HCT116 (cell line): ENCODE measurements around the gene ZNF524. TPM values are rescaled to one million over a fixed set of nuclear protein-coding genes. Genes with fewer than 3 reads are reported as not detected.

Experiments used
- MAX ChIP-seq: IDR thresholded peaks from 2 replicates; pipeline ENCODE4 v1.6.1; 2012
- POLR2AphosphoS5 ChIP-seq: IDR thresholded peaks from 2 replicates; pipeline ENCODE4 v1.6.1; 2011; ENCODE audit warnings: mild to moderate bottlenecking, low read depth, low read length, moderate library complexity
- SIN3A ChIP-seq: IDR thresholded peaks from 2 replicates; pipeline ENCODE4 v1.6.1; 2012; ENCODE audit warnings: low read depth
- SP1 ChIP-seq: IDR thresholded peaks from 2 replicates; pipeline ENCODE4 v1.6.1; 2012; ENCODE audit warnings: low read depth
- SRF ChIP-seq: IDR thresholded peaks from 2 replicates; pipeline ENCODE4 v1.6.1; 2012; ENCODE audit warnings: low read depth
- TCF7L2 ChIP-seq: IDR thresholded peaks from 2 replicates; pipeline ENCODE4 v1.7.0; 2011; ENCODE audit warnings: borderline replicate concordance, inconsistent platforms; ENCODE audit not compliant: insufficient read depth, insufficient read length; ENCODE audit errors: extremely low read depth
- total RNA-seq: library from RNA; stranded (reverse); gene quantifications from one replicate; pipeline ENCODE4 v1.2.1, GENCODE V29; 2021; ENCODE audit not compliant: unreplicated experiment

The ZNF524 gene
- total RNA-seq, 1 experiment from 2014 or later, result 17.2 TPM

- TF ChIP-seq SRF (no peak), MAX (no peak), SP1 (no peak), POLR2AphosphoS5 (no peak), SIN3A (no peak), TCF7L2 (no peak)
- TF ChIP-seq, all 23 proteins: peak for 0
Measured at GRCh38 chr19:55652311-55653128, 52.4 kb downstream of the ZNF524 start (continued).

Other genes with a start within 250 kb of the ZNF524 start
- gene COX6B2, start 245.6 kb upstream of the ZNF524 start, total RNA-seq, result 2.4 TPM
- not detected for gene GARIN5B, start 237.0 kb upstream of the ZNF524 start, total RNA-seq
- 2.8 TPM for gene IL11, start 229.8 kb upstream of the ZNF524 start, total RNA-seq
- gene TMEM190, start 223.5 kb upstream of the ZNF524 start, total RNA-seq, result not detected
- gene TMEM238, start 216.0 kb upstream of the ZNF524 start, total RNA-seq, result 21.0 TPM
- gene RPL28, start 214.4 kb upstream of the ZNF524 start, total RNA-seq, result 3,050 TPM
- 515 TPM for gene UBE2S, start 192.5 kb upstream of the ZNF524 start, total RNA-seq
- not detected for gene SHISA7, start 157.0 kb upstream of the ZNF524 start, total RNA-seq
- gene ISOC2, start 138.6 kb upstream of the ZNF524 start, total RNA-seq, result 56.8 TPM
- gene C19orf85, start 135.5 kb upstream of the ZNF524 start, total RNA-seq, result 0.34 TPM
- gene ZNF628, start 123.7 kb upstream of the ZNF524 start, total RNA-seq, result 14.9 TPM
- 55.3 TPM for gene NAT14, start 115.1 kb upstream of the ZNF524 start, total RNA-seq
- gene SSC5D, start 111.9 kb upstream of the ZNF524 start, total RNA-seq, result 1.5 TPM
- 0.30 TPM for gene SBK2, start 63.2 kb upstream of the ZNF524 start, total RNA-seq
- gene SBK3, start 54.7 kb upstream of the ZNF524 start, total RNA-seq, result 1.2 TPM
- gene ZNF579, start 19.4 kb upstream of the ZNF524 start, total RNA-seq, result 24.1 TPM
- 15.3 TPM for gene FIZ1, start 771 bp upstream of the ZNF524 start, total RNA-seq
- gene ZNF865, start 5.4 kb downstream of the ZNF524 start, total RNA-seq, result 16.2 TPM
- gene ZNF784, start 24.3 kb downstream of the ZNF524 start, total RNA-seq, result 5.3 TPM
- gene ZNF580, start 40.7 kb downstream of the ZNF524 start, total RNA-seq, result 36.7 TPM
- 44.4 TPM for gene ZNF581, start 43.4 kb downstream of the ZNF524 start, total RNA-seq
- gene CCDC106, start 47.9 kb downstream of the ZNF524 start, total RNA-seq, result 1.0 TPM
- gene U2AF2, start 54.7 kb downstream of the ZNF524 start, total RNA-seq, result 259 TPM
- gene EPN1, start 74.9 kb downstream of the ZNF524 start, total RNA-seq, result 122 TPM
- not detected for gene NLRP9, start 138.1 kb downstream of the ZNF524 start, total RNA-seq
- gene RFPL4A, start 158.8 kb downstream of the ZNF524 start, total RNA-seq, result not detected
- gene RFPL4AL1, start 168.8 kb downstream of the ZNF524 start, total RNA-seq, result not detected
- gene NLRP11, start 231.7 kb downstream of the ZNF524 start, total RNA-seq, result 0.86 TPM
- gene NLRP4, start 236.3 kb downstream of the ZNF524 start, total RNA-seq, result 0.52 TPM